Amniotic stem cell (primary cell): Measurements from ENCODE around the gene IQCC.
"Not testable (repeated sequence)": the region's sequence is repeated elsewhere in the genome, so short reads cannot be mapped to it uniquely, and the experiment has no call there.

Source experiments
- DNase-seq: peaks from one replicate; lab custom pipeline; 2025; lab: John Stamatoyannopoulos, UW

Gene IQCC

GRCh38 chr1:32205401-32206370 is at the start of gene IQCC:
Gene IQCC (plus strand): TSS chr1:32205671. CDS start chr1:32205682, 11 bp downstream.
- peak; percentile 68 for DNase-seq

GRCh38 chr1:32159189-32159588 is 46.3 kb upstream of the IQCC start:
- no peak for DNase-seq

- no peak for DNase-seq
Observed at GRCh38 chr1:32163405-32163804, 42.1 kb upstream of the IQCC start.

- DNase-seq, result not testable (repeated sequence)
Observed at GRCh38 chr1:32165633-32166032, 39.8 kb upstream of the IQCC start.

GRCh38 chr1:32170991-32171390 is 34.5 kb upstream of the IQCC start:
- DNase-seq, result no peak

- no peak for DNase-seq
Observed at GRCh38 chr1:32172621-32173245, 32.7 kb upstream of the IQCC start.

GRCh38 chr1:32178380-32179192 is 26.9 kb upstream of the IQCC start:
- DNase-seq, result no peak

- no peak for DNase-seq
Observed at GRCh38 chr1:32179193-32179442, 26.4 kb upstream of the IQCC start.

GRCh38 chr1:32179443-32180185 is 25.9 kb upstream of the IQCC start, which contains the start of gene TXLNA:
Gene TXLNA (plus strand): TSS chr1:32179675. CDS start chr1:32180346, 671 bp downstream.
- DNase-seq, result peak; percentile 83

- DNase-seq, result no peak
Observed at GRCh38 chr1:32180186-32181060, 25.0 kb upstream of the IQCC start.

GRCh38 chr1:32181065-32181464 is 24.4 kb upstream of the IQCC start:
- DNase-seq, result no peak

- DNase-seq, result no peak
Observed at GRCh38 chr1:32181563-32181962, 23.9 kb upstream of the IQCC start.

- DNase-seq, result no peak
Observed at GRCh38 chr1:32182060-32182459, 23.4 kb upstream of the IQCC start.

- no peak for DNase-seq
Observed at GRCh38 chr1:32184650-32185049, 20.8 kb upstream of the IQCC start.

GRCh38 chr1:32186077-32186476 is 19.4 kb upstream of the IQCC start:
- DNase-seq, result no peak

- DNase-seq, result no peak
Observed at GRCh38 chr1:32186491-32186890, 19.0 kb upstream of the IQCC start.

- DNase-seq, result no peak
Observed at GRCh38 chr1:32187850-32188249, 17.6 kb upstream of the IQCC start.

GRCh38 chr1:32192220-32192948 is 13.1 kb upstream of the IQCC start:
- DNase-seq, result no peak

GRCh38 chr1:32194984-32195383 is 10.5 kb upstream of the IQCC start:
- DNase-seq, result no peak

- DNase-seq, result no peak
Observed at GRCh38 chr1:32195531-32195930, 9.9 kb upstream of the IQCC start.
